Measurements from ENCODE around the gene PANX1.
A peak's percentile ranks its signal among the peaks of the same experiment; 100 is the strongest.

Gene PANX1

DNA sequence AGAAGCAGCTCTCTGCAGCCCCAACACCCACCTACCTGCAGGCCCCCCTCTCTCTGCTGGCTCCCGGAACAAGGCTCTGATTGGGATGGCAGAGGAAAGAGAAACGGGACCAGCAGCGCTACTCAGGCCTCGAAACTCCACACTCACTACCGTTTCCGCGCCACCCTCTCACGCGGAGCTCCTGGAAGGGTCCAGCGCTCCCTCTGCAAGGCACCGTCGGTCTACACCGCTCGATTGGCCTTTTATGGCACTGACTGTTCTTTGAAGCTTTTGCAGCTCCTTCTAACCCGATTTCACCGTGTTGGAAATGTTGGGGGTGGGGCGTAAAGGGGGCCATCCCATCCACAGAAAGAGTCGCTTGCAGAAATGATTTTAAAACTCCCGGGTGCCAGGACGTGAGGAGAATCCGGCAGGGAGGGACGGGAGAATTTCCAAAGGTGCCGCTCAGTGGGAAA is 323 bp upstream of the PANX1 start:
- DNase-seq (ENCODE audit: low read depth in 4 of 4, low spot score in 1 of 4), result no peak

DNA sequence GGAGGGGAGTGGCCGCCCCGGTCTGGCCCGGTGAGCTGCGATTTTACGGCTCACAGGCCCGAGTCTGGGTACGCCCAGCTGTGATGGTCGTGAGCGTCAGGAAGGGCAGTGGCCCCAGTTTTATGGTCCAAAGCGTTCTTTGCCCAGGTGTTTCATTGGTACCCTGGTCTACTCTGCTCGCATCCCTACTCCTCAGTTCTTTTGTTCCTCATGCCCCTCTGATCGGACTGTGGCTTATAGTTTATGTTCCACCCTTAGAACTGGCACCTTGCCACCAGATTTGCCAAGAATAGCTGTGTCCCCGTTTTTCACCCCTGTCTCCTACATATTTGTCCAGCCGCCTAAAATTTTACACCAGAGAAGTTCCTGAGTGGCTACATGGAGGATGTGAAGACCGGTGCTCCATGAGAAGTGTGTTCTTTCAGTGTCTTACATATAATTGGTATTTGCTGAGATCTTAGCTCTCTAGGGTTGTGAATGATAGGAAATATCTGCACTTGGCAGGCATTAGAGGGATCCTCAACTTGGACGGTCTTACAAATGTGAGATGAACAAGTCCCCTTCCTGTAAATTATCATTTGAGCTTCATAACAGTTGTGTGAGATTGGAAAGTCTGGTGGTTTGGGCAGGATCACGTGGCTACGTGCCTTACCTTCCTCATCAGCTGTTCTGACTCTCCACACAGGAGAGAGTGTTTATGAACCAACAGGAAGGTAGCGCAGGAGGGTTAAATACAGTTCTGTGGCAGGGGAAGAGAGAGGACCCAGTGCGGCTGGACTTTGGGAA is 1.1 kb downstream of the PANX1 start:
- DNase-seq (ENCODE audit: low read depth in 4 of 4, low spot score in 1 of 4), result peak in 1 of 4 experiments; percentile 22

GRCh38 chr11:94130298-94131046 is 1.8 kb downstream of the PANX1 start:
- no peak for DNase-seq (ENCODE audit: low read depth in 4 of 4, low spot score in 1 of 4)

DNA sequence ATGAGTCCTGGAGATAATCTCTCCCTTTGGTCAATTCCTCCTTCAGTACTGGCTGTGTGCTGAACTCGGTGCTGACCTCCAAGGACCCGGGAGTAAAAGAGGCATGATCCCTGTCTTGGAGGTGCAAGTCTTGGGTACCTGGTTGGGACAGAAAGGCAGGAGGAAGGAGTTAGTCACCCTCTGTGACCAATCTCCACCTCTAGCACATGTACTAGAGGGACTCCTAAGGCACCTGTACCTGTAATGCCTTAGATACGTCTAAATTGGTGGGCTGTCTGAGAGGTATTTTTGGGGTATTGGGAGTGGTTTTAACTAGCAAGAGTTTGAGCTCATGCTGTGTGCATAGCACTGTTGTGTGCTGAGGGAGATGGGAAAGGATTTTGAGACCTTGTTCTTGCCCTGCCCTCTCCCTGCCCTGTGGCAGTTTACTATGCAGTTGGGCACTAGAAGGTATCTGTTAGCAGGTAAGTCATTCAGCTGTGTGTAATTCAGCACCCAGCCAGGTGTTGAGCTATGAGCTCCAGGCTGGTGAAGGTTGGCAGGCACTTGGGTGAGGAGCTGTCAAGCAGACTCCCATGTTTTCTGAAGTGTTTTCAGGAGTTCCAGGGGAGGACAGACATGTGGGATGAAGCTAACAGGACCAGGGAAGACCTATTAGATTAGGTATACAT is 2.5 kb downstream of the PANX1 start:
- DNase-seq (ENCODE audit: low read depth in 4 of 4, low spot score in 1 of 4), result no peak

DNA sequence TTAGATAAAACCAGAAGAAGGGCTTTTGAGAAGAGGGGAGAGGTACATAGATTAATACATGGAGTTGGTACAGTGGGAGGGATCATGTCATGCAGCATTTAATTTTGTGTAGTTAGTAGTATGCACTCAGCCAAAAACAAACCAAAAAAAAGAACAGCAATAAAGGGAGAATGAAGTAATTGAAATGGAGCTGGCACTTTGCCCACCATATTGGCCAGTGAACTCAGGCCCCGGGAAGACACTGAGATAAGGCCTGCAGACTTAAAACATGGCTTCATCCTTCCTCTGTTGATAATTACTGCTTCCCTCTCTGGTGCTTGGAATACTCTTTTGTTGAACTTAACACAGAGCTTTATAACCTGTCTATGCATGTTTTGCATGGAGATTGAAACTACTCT is 3.1 kb downstream of the PANX1 start:
- no peak for DNase-seq (ENCODE audit: low read depth in 4 of 4, low spot score in 1 of 4)

DNA sequence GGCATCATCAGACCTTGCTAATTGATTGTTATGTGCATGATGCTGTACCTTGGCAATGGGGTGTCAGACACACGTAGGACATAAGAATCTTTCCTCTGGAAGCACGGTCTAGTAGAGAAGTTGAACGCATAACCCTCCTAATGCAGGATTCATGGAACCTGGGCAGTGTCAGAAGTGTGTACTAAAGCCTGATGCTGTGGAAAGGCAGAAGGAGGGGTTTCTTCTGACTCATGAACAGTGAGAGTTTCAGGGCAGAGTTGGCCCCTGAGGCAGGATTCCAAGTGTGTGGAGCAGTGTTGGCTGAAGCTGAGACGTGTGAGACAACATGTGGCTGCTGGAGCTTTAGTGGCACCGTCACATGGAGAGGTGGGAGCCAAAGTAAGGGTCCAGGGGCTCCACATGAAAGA is 3.5 kb downstream of the PANX1 start:
- DNase-seq (ENCODE audit: low read depth in 4 of 4, low spot score in 1 of 4), result no peak

DNA sequence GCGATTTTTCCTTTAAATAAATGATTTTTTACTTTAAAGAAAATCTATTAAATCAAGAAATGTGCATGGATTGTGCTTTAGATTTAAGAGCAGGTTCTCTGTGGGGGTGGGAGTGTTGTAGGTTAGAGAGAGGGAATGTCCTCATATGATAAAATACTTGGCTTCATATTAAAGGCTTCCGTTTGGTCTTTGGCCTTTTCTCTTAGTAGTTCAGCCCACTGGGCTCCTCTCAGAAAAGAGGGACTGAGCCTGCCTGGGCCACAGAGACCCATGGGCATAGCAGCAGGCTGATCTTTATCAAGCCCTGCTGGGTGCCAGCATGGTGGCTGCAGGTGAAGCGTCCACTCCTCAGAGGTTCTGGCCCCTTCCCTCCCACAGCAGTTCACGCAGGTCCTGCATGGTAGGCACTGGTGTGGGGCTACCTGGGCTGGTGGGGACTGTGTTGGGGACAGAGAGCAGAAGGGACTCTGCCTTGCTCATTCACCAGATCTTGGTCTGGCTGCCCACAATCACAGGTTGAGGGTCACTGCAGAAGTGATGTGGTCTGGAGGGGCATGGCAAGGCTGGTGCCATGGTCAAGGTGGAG is 4.3 kb downstream of the PANX1 start:
- no peak for DNase-seq (ENCODE audit: low read depth in 4 of 4, low spot score in 1 of 4)

- no peak for DNase-seq (ENCODE audit: low read depth in 4 of 4, low spot score in 1 of 4)
Observed at GRCh38 chr11:94133752-94134151, 5.1 kb downstream of the PANX1 start.

DNA sequence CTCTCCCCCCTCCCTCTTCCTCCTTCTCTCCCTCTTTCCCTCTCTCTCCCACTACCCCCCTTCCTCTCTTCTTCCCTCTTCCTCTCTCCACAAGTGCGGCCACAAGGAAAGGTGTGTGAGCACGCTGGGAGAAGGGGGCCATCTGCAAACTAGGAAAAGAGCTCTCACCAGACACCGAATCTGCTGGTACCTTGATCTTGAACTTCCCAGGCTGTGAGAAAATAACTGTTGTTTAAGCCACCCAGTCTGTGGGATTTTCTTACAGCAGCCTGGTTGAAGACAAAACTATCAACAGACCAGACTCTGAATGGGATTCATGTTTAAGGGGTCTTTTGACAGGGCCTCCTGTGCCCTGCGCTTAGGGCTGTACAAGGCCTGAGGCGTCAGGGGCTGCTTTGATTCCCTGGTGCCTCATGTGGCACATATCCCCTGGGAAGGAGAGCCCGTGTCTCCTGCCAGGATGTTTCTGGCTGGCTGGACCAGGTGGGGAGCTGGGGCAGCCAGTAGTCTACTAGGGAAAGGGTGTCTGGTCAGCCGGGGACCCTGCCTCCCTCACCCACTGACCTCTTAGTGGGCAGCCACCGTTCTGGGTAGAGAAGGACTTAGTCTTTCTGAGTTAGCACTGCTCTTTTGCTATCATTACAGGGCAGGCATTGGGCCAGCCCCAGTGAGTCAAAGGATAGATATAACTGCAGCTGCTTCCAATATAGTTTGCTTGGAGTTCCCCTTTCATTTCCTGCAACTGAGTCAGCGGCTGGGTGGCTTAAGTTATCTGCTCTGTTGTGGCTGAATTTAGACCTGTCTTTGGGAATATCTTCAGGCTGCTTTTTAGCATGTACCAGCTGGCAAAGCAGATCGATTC is 6.2 kb downstream of the PANX1 start:
- peak in 2 of 4 experiments; percentile 28 to 41 for DNase-seq (ENCODE audit: low read depth in 4 of 4, low spot score in 1 of 4)

GRCh38 chr11:94139416-94139815 is 10.8 kb downstream of the PANX1 start:
- no peak for DNase-seq (ENCODE audit: low read depth in 4 of 4, low spot score in 1 of 4)

DNA sequence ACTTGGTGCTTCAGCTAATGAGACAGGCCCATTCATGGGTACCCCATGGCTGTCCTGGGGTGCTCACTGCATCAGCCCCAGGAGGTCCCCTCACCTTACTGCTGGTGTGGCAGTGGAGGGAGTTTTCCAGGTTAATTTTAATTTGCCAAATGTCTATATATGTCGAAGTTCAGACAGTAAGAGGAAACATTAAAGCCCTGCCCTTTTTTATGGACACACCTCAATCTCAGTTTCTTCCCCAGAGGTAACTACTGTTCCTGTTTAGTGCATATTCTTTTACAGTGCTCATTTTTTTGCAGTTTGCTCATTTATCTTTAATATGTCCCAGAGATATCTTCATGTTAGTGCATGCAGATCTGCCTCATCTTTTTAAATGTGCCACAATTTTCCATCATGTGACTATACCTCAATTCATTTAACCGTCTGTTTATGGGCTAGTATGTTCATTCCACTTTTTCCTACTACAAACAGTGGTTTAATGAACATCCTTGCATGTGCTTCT is 11.6 kb downstream of the PANX1 start:
- no peak for DNase-seq (ENCODE audit: low read depth in 4 of 4, low spot score in 1 of 4)

- no peak for DNase-seq (ENCODE audit: low read depth in 4 of 4, low spot score in 1 of 4)
Observed at GRCh38 chr11:94141511-94142307, 13.1 kb downstream of the PANX1 start.

GRCh38 chr11:94142308-94143281 is 14.0 kb downstream of the PANX1 start:
- DNase-seq (ENCODE audit: low read depth in 4 of 4, low spot score in 1 of 4), result no peak

DNA sequence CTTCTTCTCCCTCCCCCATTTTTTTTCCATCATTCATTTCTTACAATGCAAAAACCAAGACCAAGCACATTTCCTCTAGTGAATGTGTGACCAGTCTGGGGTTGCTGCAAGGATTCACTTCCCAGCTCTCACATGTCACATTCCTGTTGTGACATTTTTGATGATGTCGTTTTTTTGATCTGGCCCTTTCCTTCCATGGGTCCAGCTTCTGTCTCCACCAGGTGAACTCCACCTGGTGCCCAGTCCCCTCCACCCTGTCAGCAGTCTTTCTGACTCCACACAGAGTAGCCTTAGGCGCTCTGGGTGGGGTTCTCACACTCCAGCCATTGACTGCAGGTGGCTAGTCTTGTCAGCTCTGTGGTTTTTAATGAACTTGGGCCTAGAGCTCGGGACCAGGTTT is 15.6 kb downstream of the PANX1 start:
- DNase-seq (ENCODE audit: low read depth in 4 of 4, low spot score in 1 of 4), result no peak

DNA sequence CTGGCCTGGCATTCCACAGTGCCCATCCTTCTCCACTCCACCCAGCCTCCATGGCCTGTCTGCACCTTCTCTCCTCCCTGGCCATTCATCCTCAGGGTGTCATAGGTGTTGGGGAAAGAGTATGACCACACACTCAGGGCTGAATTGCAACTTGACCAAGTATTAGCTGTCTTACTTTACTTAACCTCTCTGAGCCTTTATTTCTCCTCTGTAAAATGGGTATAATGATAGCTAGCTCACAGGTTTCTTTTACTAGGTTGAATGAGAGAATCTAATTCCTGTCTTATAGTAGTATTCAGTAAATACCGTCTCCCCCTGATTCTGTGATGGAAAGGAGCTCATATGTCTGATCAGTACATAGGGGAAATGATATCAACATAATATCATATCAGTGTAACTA is 16.0 kb downstream of the PANX1 start:
- no peak for DNase-seq (ENCODE audit: low read depth in 4 of 4, low spot score in 1 of 4)

DNA sequence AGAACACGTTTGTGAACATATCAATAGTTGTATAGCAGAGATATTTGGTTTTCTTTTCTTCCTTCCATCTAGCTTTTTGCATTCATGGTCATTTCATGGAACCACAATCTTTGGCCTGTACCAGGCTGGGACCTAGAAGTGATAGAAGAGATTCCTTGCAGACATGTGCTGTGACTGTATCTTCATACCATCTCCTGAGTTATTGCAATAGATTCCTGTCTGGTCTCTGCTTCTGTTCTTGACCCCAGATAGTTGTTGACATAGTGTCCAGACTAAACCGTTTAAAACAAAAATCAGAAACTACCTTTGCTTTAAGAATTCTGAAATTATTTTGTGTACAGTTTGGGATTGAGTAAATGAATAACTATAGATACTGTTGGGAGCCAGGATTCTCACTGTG is 16.8 kb downstream of the PANX1 start:
- DNase-seq (ENCODE audit: low read depth in 4 of 4, low spot score in 1 of 4), result no peak

DNA sequence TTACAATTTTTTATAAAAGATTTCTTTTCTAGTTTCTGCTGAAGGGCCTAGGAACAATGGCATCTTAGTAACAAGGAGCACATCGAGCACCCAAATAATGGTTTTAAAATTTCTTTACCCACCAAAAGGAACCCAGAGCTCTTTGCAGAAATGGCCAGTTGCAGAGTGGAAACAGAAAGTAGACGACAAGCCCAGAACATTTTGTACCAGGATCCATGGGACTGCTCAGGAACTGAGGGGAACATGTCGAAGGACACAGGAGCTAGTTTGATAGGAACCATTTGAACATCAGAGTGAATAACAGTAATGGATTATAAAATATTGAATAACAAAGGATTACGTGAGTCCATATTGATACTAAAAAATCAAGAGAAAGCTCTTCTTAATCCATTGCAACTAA is 17.3 kb downstream of the PANX1 start:
- no peak for DNase-seq (ENCODE audit: low read depth in 4 of 4, low spot score in 1 of 4)

- DNase-seq (ENCODE audit: low read depth in 4 of 4, low spot score in 1 of 4), result no peak
Observed at GRCh38 chr11:94147433-94147845, 18.8 kb downstream of the PANX1 start.
